ENCODE results near the gene FRMD6.

- TF ChIP-seq POU6F1 (CRISPR knock-in tag; IDR thresholded peaks at IDR 0.05; ENCODE audit: borderline replicate concordance, low read depth), result no peak
- no peak for TF ChIP-seq TSHZ2 (CRISPR knock-in tag; IDR thresholded peaks at IDR 0.05)
- TF ChIP-seq PATZ1 (CRISPR knock-in tag; IDR thresholded peaks at IDR 0.05; ENCODE audit: borderline replicate concordance), result no peak
Observed at GRCh38 chr14:51666070-51666469, 14.4 kb downstream of the FRMD6 start.

Data from SK-N-SH treated with all-trans-retinoic acid at 6 μM for 48 hours (cell line).